Measurements from ENCODE around the gene PLEKHN1.

The PLEKHN1 gene

DNA sequence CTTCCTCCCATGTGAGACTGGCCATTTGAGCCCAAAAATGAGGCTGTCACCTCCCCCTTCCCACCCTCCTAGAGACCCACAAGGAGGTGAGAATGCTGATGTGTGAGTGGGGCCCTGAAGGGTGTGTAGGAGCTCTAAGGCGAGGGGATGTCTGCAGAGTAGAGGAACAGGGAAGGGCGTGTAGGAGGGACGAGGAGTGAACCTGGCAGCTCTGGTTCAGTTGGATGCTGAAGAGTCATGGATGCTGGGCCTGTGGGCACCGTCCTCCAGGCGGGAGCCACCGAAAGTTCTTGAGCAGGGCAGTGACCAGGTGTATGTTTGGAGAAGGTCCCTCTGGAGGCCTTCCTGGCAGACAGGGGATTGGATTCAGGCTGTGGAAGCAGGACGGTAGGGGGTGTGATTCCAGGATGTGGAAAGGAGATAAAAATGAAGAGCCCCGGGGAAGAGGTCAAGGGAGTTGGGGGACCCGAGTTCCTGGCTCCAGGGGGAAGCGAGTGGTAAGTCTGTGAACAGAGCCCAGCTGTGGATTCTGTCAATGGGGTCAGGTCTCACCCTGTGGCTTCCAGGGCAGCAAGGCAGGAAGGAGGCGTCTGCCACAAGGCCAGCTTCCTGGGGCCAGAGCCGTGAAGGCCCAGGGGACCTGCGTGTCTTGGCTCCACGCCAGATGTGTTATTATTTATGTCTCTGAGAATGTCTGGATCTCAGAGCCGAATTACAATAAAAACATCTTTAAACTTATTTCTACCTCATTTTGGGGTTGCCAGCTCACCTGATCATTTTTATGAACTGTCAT lies 34.7 kb upstream of the PLEKHN1 start:
- DNase-seq = no peak

DNA sequence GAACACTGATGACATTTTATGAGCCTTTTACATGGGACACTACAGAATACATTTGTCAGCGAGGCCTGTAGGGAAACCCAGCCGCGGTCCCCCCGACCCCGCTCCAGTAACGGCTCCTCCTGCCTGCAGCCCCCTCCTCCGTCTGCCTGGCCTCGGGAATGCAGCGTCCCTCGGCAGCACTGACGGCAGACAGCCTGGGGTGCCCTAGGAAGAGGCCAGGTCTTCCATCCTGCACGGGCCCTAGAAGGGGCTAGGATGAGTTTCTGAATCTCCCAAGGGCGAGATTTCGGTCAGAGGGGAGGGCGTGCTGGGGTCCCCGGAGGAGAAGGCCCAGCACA lies 34.1 kb upstream of the PLEKHN1 start:
- DNase-seq = no peak

DNA sequence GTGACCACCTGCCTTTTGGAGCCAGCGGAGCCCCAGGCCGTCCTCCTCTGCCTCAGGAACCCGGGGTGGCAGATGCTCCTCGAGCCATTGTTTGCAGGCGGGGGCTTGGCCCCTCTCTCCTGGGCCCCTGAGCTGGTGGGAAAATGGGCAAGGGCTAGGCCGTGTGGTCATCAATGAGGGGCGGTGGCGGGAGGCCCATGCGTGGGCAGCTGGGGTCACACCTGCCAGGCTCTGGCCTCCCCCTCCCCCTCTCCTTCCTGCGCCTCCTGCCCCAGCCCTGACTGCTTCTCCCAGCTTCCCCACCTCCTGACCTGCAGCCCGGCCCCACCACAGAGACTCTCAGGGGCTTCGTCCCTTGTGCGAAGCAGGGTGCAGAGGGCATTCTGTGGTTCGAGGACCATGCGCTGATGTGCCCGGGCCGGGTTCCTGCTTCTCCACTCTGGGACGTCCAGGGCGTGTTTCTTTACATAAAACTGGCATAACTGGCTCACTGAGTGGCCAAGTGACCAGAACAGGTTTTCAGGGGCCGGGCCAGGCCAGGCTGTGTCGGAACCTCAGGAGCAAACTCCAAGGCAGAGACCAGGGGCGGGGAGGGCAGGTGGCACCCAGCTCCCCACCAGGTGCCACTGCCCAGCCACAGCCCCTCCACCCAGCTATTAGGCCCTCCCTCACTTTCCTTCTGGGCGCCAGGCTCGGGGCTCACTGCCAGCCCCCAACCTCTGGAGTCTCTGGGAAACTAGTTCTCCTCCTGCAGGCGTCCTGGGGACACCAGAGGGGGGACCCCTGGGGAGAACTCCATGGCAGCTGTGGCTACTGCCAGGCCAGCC lies 33.3 kb upstream of the PLEKHN1 start:
- no peak for DNase-seq

DNA sequence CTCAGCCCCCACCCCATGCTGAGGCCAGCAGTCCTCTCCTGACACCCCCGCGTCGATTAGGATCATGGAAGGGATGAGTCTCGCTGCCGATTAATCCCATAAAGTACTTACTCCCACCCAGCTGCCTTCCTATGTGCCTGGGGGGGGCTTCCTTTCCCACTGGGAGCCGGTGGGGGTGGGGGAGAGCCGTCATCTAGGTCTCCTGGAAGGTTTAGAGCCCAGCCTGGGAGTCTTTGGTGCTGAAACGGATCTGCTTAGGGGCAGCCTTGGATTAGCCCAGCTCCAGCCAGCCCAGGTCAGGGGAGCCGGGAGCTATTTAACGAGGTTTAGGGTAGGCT lies 32.7 kb upstream of the PLEKHN1 start:
- DNase-seq = no peak

DNA sequence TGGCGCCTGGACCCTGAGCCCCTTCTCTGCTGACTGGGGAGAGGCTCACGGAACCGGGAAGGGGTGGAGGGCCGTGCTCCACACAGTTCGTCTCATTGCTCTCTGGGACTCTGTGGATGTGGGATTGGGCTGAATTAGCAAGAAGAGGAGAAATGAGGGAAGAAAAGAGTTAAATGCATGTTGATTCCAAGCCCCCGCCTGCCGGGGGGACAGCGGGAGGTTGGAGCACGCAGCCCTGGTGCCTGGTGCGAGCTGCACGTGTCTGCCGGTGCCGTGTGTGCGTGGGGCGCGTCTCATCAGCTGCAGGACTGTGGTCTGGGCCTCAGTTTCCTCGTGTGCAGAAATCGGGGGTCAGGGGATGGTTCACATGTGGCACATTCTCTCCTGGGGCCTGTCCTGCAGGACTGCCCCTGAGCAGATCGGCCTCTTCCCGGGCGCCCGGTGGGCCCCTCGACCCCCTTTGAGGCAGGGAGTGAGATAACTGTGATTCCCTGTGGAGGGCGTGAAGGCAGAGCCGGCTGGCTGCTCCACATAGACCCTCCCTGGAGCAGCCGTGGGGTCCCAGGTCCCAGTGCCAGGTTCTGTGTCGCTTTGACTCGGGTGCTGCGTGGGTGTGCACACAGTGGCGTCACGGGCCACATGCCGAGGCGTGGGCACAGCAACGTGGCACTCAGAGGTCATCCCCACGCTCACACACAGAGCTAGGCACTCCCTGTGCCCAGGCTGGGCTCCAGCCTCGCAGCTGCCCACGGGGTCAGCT lies 31.1 kb upstream of the PLEKHN1 start:
- no peak for DNase-seq

DNA sequence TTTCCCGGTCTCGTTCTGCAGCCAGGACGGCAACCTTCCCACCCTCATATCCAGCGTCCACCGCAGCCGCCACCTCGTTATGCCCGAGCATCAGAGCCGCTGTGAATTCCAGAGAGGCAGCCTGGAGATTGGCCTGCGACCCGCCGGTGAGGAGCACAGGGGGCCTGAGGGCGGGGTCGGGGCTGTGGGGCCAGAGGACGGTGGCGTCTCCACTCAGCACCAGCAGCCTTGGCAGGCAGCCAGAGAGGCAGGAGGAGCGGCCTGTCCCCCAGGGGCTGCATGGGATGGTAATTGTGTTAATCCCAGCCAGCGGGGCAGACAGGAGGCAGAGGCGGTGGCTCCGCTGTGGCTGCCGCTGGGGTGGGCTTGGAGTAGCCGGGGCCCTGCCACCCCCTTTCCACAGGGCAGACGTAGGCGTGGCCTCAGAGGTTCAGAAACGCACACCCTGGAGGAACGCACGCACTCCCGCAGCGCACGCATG lies 30.5 kb upstream of the PLEKHN1 start:
- DNase-seq = peak; percentile 57

DNA sequence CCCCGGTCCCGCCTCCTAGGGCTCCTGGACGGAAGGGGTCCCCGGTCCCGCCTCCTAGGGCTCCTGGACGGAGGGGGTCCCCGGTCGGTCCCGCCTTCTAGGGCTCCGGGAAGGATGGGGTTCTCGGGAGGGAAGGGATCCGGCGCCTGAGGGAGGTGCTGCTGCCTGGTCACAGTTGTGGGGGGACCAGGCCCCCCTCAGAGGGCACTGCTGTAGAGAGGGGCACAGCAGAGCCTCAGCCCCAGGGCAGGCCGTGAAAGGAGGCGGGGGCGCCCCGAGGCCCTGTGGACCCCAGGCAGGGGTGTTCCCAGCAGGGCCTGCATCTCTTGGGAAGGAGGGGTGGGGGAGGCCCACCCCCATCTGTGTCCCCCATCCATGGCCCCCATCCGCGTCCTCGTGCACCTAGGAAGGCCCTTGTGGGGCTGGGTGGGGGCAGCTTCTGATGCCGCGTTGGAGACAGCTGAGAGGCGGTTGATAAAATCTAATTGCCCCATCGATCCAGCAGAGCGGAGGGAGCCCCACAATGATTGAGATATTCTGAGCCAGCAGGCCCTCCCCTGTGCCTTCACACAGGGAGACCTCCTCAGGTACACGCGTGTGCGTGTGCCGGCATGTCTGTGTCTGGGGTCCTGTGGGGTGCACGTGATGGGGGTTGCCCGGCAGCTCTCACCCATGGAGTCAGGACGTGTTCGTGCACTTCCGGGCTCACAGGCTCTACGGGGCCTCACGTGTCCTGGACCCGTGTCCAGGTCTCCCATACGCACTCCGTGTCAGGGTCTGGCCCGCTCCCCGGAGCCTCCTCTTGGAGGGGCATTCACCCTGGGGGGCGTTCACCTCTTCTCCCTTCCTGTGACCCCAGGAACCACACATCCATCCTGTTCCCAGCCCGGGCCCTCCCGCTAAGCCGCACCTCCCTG lies 29.7 kb upstream of the PLEKHN1 start:
- DNase-seq = no peak

DNA sequence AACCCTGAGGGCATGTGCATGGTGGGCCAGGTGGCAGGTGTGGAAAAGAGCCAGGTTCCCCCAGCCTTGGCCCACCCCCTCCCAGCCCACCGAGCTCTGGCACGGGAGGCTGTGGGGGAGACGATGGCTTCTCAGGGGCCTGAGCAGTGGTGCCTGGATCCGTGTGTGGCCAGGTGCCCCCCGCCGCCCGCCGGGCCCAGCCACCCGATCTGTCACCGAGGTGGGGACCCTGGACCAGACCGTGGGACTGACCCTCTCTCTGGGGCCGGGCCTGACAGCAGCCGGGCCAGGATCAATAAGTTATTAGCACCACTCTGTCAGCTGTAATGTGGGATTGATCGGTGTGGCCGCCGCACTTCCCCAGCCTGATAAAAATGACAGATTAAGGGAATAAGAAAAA lies 28.8 kb upstream of the PLEKHN1 start:
- no peak for DNase-seq

DNA sequence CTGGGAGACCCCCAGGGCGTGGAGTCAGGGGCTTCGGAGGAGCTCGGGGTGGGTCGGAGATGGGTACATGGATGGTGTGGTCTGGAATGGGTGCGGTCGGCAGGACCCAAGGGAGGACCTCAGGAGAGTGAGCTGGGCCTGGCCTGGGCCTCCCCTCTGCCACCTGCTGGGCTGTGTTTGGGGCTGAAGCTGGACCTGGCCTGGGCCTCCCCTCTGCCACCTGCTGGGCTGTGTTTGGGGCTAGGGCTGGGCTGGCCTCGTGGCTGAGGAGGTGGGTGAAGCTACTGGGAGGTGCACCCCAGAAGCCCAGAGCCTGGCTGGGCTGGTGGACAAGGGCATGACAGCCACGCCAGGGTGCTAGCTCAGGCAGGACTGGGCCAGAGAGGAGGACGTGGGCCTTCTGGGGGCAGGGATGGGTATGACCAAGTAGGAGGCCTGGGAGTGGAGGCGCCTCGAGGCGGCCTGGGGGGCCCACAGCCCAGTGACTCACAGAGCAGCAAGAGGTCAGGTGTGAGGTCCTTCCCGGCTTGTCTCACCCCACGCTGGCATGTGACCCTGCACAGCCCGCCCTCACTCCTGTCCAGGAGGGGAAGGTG lies 28.1 kb upstream of the PLEKHN1 start:
- no peak for DNase-seq

DNA sequence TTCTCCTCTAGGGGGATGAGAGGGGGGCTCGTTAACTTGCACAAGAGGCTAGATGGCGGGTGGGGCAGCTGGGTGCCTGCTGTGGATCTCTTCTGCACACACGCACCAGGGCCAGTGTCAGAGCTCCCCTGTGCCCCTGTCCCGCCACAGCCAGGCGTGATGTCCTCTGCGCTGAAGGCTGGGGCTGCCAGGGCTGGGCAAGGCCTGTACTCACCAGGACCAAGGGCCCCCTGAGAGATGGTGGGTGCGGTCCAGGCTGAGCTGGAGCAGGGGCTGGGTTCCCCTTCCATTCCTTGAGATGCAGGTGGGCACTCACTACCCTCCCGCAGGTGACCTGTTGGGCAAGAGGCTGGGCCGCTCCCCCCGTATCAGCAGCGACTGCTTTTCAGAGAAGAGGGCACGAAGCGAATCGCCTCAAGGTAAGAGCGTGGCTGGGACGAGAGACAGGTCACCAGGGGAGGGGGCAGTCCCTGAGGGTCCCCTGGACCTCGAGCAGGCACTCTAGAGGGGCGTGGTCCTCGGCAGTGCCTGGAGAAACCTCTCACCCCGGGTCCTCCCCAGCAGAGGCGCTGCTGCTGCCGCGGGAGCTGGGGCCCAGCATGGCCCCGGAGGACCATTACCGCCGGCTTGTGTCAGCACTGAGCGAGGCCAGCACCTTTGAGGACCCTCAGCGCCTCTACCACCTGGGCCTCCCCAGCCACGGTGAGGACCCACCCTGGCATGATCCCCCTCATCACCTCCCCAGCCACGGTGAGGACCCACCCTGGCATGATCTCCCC lies 27.4 kb upstream of the PLEKHN1 start:
- no peak for DNase-seq

DNA sequence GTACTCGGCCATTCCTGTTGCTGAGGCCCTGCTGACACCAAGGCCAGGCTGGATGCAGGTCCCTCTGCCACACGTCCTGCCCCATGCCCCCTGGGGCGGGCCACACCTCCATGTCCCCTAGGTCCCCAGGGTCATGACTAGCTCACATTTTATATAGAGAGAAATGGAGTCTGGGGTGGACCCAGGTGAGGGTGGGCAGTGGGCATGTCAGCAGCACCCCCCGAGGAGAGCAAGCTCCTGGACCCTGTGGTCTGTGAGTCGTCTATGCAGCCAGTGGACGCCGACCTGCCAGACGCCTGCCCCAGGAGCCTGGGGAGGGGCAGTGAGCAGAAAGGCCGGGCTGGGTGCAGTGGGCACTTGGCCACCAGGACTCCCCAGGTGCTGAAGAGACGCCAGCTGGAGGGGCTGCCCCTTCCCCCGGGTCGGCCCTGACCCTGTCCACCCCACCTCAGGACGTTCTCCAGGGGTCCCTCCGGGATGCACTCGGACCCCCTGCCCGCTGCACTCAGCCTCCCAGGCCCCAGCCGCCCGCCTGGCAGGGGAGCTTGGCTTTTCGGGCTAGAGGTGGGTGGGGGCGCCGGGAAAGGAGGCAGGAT lies 26.7 kb upstream of the PLEKHN1 start:
- DNase-seq = no peak

DNA sequence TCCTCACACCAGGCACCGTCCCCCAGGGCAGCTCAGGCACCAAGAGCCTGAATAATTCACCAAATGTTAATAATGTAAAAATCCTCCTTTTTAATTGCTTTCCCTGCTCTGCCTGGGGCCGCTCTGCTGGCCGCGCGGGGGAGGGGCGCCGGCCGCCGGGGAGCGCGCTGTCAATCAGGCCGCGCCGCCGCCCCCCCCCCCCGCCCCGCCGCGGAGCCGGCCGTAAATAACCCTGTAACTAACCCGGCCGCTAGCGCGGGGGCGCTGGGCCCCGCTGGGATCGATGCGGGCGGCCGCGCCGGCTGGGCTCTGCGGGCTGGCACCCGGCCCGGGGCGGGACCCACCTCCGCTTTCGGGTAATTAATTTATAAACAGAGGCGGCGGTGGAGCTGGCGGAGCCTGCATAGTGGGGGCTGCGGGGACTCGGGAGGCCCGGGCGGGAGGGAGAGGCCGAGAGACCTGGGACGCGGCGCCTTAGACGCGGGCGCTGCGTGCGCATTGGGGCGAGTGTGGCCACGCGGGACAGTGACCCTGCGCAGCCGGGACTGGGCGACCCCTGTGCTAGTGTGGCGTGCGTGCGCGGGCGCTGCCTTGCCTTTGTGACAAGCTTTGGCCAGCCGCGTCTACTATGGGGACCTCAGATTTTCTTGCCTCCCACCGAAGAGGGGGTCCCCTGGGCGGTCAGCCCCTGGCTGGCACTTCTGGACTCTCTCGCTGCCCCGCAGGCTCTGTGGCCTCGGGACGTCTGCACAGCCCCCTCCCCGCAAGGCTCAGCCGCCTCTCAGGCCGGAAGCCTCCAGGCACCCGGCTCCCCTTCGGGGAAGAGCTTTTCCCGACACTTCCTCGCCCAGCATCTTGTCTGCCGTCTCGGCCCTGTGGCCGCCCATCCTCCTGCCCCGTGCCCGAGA lies 25.9 kb upstream of the PLEKHN1 start:
- DNase-seq = peak; percentile 30

DNA sequence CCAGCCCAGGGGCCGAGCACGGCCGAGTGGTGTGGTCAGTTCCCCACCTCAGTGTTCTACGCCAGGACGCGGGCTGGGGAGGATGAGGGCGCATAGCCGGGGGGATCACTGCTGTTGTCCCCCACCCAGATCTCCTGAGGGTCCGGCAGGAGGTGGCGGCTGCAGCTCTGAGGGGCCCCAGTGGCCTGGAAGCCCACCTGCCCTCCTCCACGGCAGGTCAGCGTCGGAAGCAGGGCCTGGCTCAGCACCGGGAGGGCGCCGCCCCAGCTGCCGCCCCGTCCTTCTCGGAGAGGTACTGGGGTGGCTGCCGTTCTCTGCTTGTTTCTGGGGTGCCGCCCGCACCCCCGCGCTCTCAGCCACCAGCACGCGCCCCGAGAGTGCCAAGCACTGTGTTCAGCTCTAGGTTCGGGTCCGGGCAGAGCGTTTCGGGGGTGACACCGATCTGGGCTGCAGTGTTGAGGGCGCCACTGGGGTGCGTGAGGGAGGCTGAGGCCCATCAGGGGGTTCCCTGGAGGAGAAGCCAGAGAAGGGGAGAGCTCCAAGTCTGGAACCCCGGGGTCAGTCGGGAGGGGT lies 25.2 kb upstream of the PLEKHN1 start:
- no peak for DNase-seq

DNA sequence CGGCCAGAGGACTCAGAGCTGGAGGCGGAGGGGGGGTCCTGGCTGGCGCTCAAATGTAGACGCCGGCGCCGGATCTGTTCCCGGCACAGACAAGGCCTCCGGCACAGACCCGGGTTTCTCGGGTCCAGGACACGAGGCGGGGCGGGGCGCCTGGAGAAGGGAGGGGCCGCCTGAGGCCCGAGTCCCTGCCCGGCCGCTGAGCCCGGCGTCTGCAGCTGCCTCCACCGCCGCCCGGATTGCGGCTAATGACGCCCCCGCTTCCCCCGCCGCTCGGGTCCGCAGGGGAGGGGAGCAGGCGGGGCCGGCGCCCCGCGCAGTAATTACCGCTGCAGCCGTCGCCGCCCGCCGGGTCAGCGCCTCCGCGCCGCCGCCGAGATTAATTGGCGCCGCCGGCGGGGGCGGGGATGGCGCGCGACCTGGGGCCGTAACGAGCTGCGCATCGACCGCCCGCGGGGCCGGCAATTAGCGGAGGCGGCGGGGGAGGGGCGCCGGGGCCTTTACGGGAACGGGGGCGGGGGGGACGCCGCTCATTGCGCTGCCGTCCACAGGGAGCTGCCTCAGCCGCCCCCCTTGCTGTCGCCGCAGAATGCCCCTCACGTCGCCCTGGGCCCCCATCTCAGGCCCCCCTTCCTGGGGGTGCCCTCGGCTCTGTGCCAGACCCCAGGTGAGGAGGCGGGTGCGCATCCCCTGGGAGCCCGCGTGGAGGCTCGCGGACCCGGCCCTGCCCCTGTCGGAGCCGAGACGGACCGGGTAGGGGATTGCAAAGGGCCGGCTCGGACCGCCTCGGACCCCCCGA lies 24.5 kb upstream of the PLEKHN1 start:
- peak; percentile 28 for DNase-seq

DNA sequence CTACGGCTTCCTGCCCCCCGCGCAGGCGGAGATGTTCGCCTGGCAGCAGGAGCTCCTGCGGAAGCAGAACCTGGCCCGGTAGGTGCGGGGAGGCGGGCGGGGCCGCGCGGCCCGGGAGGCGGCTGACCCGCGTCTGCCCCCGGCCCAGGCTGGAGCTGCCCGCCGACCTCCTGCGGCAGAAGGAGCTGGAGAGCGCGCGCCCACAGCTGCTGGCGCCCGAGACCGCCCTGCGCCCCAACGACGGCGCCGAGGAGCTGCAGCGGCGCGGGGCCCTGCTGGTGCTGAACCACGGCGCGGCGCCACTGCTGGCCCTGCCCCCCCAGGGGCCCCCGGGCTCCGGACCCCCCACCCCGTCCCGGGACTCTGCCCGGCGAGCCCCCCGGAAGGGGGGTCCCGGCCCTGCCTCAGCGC lies 23.9 kb upstream of the PLEKHN1 start:
- DNase-seq = no peak

DNA sequence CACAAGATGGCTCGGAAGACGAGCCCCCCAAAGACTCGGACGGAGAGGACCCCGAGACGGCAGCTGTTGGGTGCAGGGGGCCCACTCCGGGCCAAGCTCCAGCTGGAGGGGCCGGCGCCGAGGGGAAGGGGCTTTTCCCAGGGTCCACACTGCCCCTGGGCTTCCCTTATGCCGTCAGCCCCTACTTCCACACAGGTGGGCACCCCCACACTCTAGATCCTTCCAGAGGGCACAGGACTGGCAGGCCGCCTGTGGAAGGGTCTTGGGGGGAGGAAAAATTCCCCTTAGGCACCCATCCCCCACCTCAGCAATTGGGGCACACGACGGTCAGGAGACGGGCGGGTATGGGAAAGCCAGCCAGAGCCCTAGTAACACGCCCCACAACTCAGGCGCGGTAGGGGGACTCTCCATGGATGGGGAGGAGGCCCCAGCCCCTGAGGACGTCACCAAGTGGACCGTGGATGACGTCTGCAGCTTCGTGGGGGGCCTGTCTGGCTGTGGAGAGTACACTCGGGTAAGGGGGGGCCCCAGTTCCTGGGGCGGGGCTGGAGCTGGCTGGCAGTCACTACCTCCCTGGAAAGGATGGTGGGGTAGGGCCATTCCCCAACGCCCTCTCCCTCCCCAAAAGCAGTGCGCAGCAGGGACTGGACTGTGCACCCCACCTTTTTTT lies 23.3 kb upstream of the PLEKHN1 start:
- no peak for DNase-seq

DNA sequence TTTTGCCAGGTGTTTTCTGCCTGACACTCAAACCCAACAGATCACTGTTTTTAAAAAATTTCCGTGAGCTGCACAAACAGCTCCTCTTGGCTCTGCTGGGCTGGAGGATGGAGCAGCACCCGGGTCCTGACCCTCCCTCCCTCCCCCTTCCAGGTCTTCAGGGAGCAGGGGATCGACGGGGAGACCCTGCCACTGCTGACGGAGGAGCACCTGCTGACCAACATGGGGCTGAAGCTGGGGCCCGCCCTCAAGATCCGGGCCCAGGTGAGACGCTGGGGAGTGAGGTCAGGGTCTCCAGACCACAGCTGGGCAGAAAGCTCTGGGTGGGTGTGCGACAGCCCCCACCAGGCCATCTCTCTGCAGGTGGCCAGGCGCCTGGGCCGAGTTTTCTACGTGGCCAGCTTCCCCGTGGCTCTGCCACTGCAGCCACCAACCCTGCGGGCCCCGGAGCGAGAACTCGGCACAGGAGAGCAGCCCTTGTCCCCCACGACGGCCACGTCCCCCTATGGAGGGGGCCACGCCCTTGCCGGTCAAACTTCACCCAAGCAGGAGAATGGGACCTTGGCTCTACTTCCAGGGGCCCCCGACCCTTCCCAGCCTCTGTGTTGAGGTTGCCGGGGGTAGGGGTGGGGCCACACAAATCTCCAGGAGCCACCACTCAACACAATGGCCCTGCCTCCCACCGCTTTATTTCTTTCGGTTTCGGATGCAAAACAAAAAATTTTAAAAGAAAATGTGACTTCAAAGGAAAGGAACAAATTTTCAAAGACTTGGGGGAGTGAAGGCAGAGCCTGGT lies 22.5 kb upstream of the PLEKHN1 start:
- no peak for DNase-seq
